Measurements from ENCODE around the gene APBA3. TPM values are rescaled to one million over a fixed set of nuclear protein-coding genes. Genes with fewer than 3 reads are reported as not detected.

The APBA3 gene
- polyA plus RNA-seq, 3 donors = 9.1 to 14.7 (median 10.3) TPM

GRCh38 chr19:3733549-3734309 is 27.8 kb downstream of the APBA3 start:
- WGBS, 3 donors = 79 to 88% (median 83%) methylated on average over 20 of the region's 20 CpGs
- H3K27ac ChIP-seq (ENCODE audit: low read depth, low read length) = no peak overlapping the region

- WGBS, 3 donors = 90 to 94% (median 94%) methylated on average over 1 of the region's 1 CpG
Observed at GRCh38 chr19:3732108-3732507, 29.4 kb downstream of the APBA3 start.

GRCh38 chr19:3730457-3730958 is 31.0 kb downstream of the APBA3 start:
- WGBS, 3 donors = 94 to 95% (median 95%) methylated on average over 30 to 32 of the region's 32 CpGs
- no peak overlapping the region for H3K27ac ChIP-seq (ENCODE audit: low read depth, low read length)

More at GRCh38 chr19:3732108-3732507, 29.4 kb downstream of the APBA3 start:
- no peak overlapping the region for H3K27ac ChIP-seq (ENCODE audit: low read depth, low read length)

GRCh38 chr19:3725640-3726310 is 35.7 kb downstream of the APBA3 start:
- H3K27ac ChIP-seq (ENCODE audit: low read depth, low read length) = no peak overlapping the region
- WGBS, 3 donors = 17 to 34% (median 30%) methylated on average over 14 of the region's 14 CpGs

GRCh38 chr19:3725121-3725520 is 36.4 kb downstream of the APBA3 start:
- WGBS, 3 donors = 61 to 62% (median 61%) methylated on average over 3 of the region's 3 CpGs
- no peak overlapping the region for H3K27ac ChIP-seq (ENCODE audit: low read depth, low read length)

- WGBS, 3 donors = 45 to 62% (median 50%) methylated on average over 8 of the region's 8 CpGs
- H3K27ac ChIP-seq (ENCODE audit: low read depth, low read length) = no peak overlapping the region
Observed at GRCh38 chr19:3723883-3724282, 37.6 kb downstream of the APBA3 start.

GRCh38 chr19:3723110-3723488 is 38.4 kb downstream of the APBA3 start:
- WGBS, 3 donors = 75 to 84% (median 76%) methylated on average over 5 of the region's 5 CpGs
- no peak overlapping the region for H3K27ac ChIP-seq (ENCODE audit: low read depth, low read length)

GRCh38 chr19:3722443-3723109 is 38.9 kb downstream of the APBA3 start:
- no peak overlapping the region for H3K27ac ChIP-seq (ENCODE audit: low read depth, low read length)
- WGBS, 3 donors = 1 to 7% (median 5%) methylated on average over 19 to 30 of the region's 30 CpGs

GRCh38 chr19:3721887-3722442 is 39.5 kb downstream of the APBA3 start:
- WGBS, 3 donors = 1 to 4% (median 1%) methylated on average over 15 to 26 of the region's 26 CpGs
- no peak overlapping the region for H3K27ac ChIP-seq (ENCODE audit: low read depth, low read length)

GRCh38 chr19:3721131-3721886 is 40.2 kb downstream of the APBA3 start:
- H3K27ac ChIP-seq (ENCODE audit: low read depth, low read length) = no peak overlapping the region
- 17 to 19% (median 19%) methylated on average over 38 to 46 of the region's 46 CpGs for WGBS, 3 donors

GRCh38 chr19:3720349-3720917 is 41.1 kb downstream of the APBA3 start:
- H3K27ac ChIP-seq (ENCODE audit: low read depth, low read length) = no peak overlapping the region
- 23 to 29% (median 26%) methylated on average over 9 of the region's 9 CpGs for WGBS, 3 donors

- 84 to 93% (median 85%) methylated on average over 4 of the region's 4 CpGs for WGBS, 3 donors
Observed at GRCh38 chr19:3719868-3720267, 41.6 kb downstream of the APBA3 start.

GRCh38 chr19:3716147-3716668 is 45.3 kb downstream of the APBA3 start:
- no peak overlapping the region for H3K27ac ChIP-seq (ENCODE audit: low read depth, low read length)
- 85 to 90% (median 85%) methylated on average over 16 of the region's 16 CpGs for WGBS, 3 donors

More at GRCh38 chr19:3719868-3720267, 41.6 kb downstream of the APBA3 start:
- no peak overlapping the region for H3K27ac ChIP-seq (ENCODE audit: low read depth, low read length)

GRCh38 chr19:3712663-3713611 is 48.6 kb downstream of the APBA3 start:
- H3K27ac ChIP-seq (ENCODE audit: low read depth, low read length) = no peak overlapping the region
- 36 to 38% (median 37%) methylated on average over 23 of the region's 23 CpGs for WGBS, 3 donors

- 27 to 33% (median 31%) methylated on average over 20 of the region's 20 CpGs for WGBS, 3 donors
- H3K27ac ChIP-seq (ENCODE audit: low read depth, low read length) = no peak overlapping the region
Observed at GRCh38 chr19:3710265-3710812, 51.2 kb downstream of the APBA3 start.

GRCh38 chr19:3708207-3708931 is 53.1 kb downstream of the APBA3 start, which contains the start of gene TJP3:
TJP3 (plus strand) TSS chr19:3708384; CDS start chr19:3728433, 20,049 bp downstream.
- no peak within 1 kb of the TSS for H3K27ac ChIP-seq (ENCODE audit: low read depth, low read length)

More at GRCh38 chr19:3708207-3708931, 53.1 kb downstream of the APBA3 start, which contains the start of gene TJP3:
- 8 to 34% (median 31%) methylated on average over 22 to 24 of the region's 24 CpGs for WGBS, 3 donors

Measured in adipose tissue (tissue), 3 donors.